SK-N-SH (cell line): ENCODE measurements around the gene EIF5B. TPM values are rescaled to one million over a fixed set of nuclear protein-coding genes. Genes with fewer than 3 reads are reported as not detected.

Experiments used
- CTCF ChIA-PET: fragments of 300-600, 350-600 bp; formaldehyde crosslinking; extraction: SDS; loops from one replicate; lab custom pipeline; 2021; lab: Yijun Ruan, JAX
- POLR2A ChIA-PET: fragments of 350-600 bp; sonication (Branson Sonifier 250); formaldehyde crosslinking; extraction: SDS; loops from one replicate; lab custom pipeline; 2020; ENCODE audit warnings: antibody characterized with exemption, inconsistent platforms; lab: Yijun Ruan, JAX
- DNase-seq: peaks from one replicate; pipeline ENCODE4 v3.0.0; 2012
- H2AFZ ChIP-seq: fragments of 200-600 bp; sonication (generic); 2 replicates; pipeline ENCODE4 v1.8.1; 2016; ENCODE audit warnings: antibody characterized with exemption, mild to moderate bottlenecking, low read depth
- H3F3A ChIP-seq: fragments of 200-600 bp; sonication (generic); replicated peaks from 2 replicates; pipeline ENCODE3; 2016; ENCODE audit warnings: antibody characterized with exemption, mild to moderate bottlenecking; ENCODE audit not compliant: insufficient read depth
- H3K27ac ChIP-seq, 2 experiments: fragments of 200-500 bp in 1 of 2; fragments of 200-600 bp in 1 of 2; sonication (Bioruptor generic) in 1 of 2; sonication (generic), shearing (Covaris generic) in 1 of 2; 2 replicates each; pipeline versions ENCODE4 v1.5.1 to v1.6.1; 2014 to 2016; ENCODE audit warnings: low read depth in 2 of 2, inconsistent platforms in 1 of 2, low read length in 1 of 2, mild to moderate bottlenecking in 1 of 2, mixed read lengths in 1 of 2
- H3K27me3 ChIP-seq: fragments of 200-600 bp; sonication (generic), shearing (Covaris generic); 2 replicates; pipeline ENCODE4 v1.6.1; 2016; ENCODE audit warnings: mixed run types; ENCODE audit not compliant: insufficient read depth
- H3K36me3 ChIP-seq, 2 experiments: fragments of 200-500 bp in 1 of 2; fragments of 200-600 bp in 1 of 2; sonication (Bioruptor generic) in 1 of 2; sonication (generic) in 1 of 2; replicated peaks in 1 of 2; 2 replicates each; pipeline versions ENCODE3 to v1.5.1; 2014 to 2016; ENCODE audit warnings: low read length in 1 of 2, mild to moderate bottlenecking in 1 of 2; ENCODE audit not compliant: insufficient read depth in 2 of 2, control insufficient read depth in 1 of 2
- H3K4me1 ChIP-seq, 2 experiments: fragments of 200-500 bp in 1 of 2; fragments of 200-600 bp in 1 of 2; sonication (Bioruptor generic) in 1 of 2; sonication (generic), shearing (Covaris generic) in 1 of 2; 2 replicates each; pipeline versions ENCODE4 v1.5.1 to v1.6.1; 2014 to 2016; ENCODE audit warnings: low read depth in 1 of 2, low read length in 1 of 2, mixed run types in 1 of 2; ENCODE audit not compliant: insufficient read depth in 2 of 2, control insufficient read depth in 1 of 2
- H3K4me2 ChIP-seq: fragments of 200-600 bp; sonication (generic), shearing (Covaris generic); 2 replicates; pipeline ENCODE4 v1.6.1; 2017; ENCODE audit warnings: mixed run types
- H3K4me3 ChIP-seq, 2 experiments: fragments of 200-500 bp in 1 of 2; fragments of 200-600 bp in 1 of 2; sonication (Bioruptor generic) in 1 of 2; sonication (generic), shearing (Covaris generic) in 1 of 2; 2 replicates each; pipeline versions ENCODE4 v1.5.1 to v1.8.1; 2014 to 2016; ENCODE audit warnings: low read depth in 2 of 2, inconsistent platforms in 1 of 2, low read length in 1 of 2, mild to moderate bottlenecking in 1 of 2, mixed read lengths in 1 of 2, moderate library complexity in 1 of 2
- H3K79me2 ChIP-seq: fragments of 200-600 bp; sonication (generic); 2 replicates; pipeline ENCODE4 v1.8.1; 2017; ENCODE audit warnings: mild to moderate bottlenecking; ENCODE audit not compliant: insufficient read depth
- H3K9ac ChIP-seq: fragments of 200-600 bp; sonication (generic); 2 replicates; pipeline ENCODE4 v1.6.1; 2017; ENCODE audit warnings: mixed run types
- H3K9me2 ChIP-seq: fragments of 200-600 bp; sonication (generic); 2 replicates; pipeline ENCODE4 v1.6.1; 2017; ENCODE audit warnings: mixed run types
- H3K9me3 ChIP-seq: fragments of 200-600 bp; sonication (generic); 2 replicates; pipeline ENCODE4 v1.6.1; 2017; ENCODE audit warnings: mixed run types, mild to moderate bottlenecking, moderate library complexity
- H4K20me1 ChIP-seq: fragments of 200-600 bp; sonication (generic); 2 replicates; pipeline ENCODE4 v1.6.1; 2017; ENCODE audit warnings: mild to moderate bottlenecking, mixed run types; ENCODE audit not compliant: insufficient read depth
- ELF1 ChIP-seq: IDR thresholded peaks from 2 replicates; pipeline ENCODE4 v1.4.0; 2012
- EP300 ChIP-seq, 2 experiments: IDR thresholded peaks; 2 replicates each; pipeline versions ENCODE4 v1.4.0 to v1.6.1; 2012; ENCODE audit warnings: borderline replicate concordance in 1 of 2, low read depth in 1 of 2, low read length in 1 of 2
- EZH2phosphoT487 ChIP-seq: fragments of 200-600 bp; sonication (generic); IDR thresholded peaks from 2 replicates; pipeline ENCODE4 v1.6.1; 2017; ENCODE audit warnings: low read depth, mixed run types, mild to moderate bottlenecking, antibody characterized with exemption, moderate library complexity, borderline replicate concordance
- FOSL2 ChIP-seq: IDR thresholded peaks from 2 replicates; pipeline ENCODE4 v1.4.0; 2012; ENCODE audit warnings: low read depth, mild to moderate bottlenecking, moderate library complexity, borderline replicate concordance
- FOXM1 ChIP-seq: IDR thresholded peaks from 2 replicates; pipeline ENCODE4 v1.4.0; 2012; ENCODE audit warnings: low read depth, mild to moderate bottlenecking
- GATA2 ChIP-seq: sonication (generic); formaldehyde crosslinking; IDR thresholded peaks from 2 replicates; pipeline ENCODE4 v1.5.0; 2020; ENCODE audit warnings: mild to moderate bottlenecking, missing genetic modification reagents
- JUND ChIP-seq: IDR thresholded peaks from 2 replicates; pipeline ENCODE4 v1.4.0; 2012
- NRF1 ChIP-seq: IDR thresholded peaks from 2 replicates; pipeline ENCODE4 v1.6.1; 2012; ENCODE audit warnings: low read depth, mild to moderate bottlenecking, low read length
- RCOR1 ChIP-seq: fragments of 150-350 bp; IDR thresholded peaks from 2 replicates; pipeline ENCODE4 v1.6.1; 2017; ENCODE audit warnings: antibody characterized with exemption, low read length
- TAF1 ChIP-seq: IDR thresholded peaks from 2 replicates; pipeline ENCODE4 v1.6.1; 2012; ENCODE audit warnings: low read depth, mild to moderate bottlenecking, low read length, moderate library complexity, borderline replicate concordance
- TEAD4 ChIP-seq: IDR thresholded peaks from 2 replicates; pipeline ENCODE4 v1.4.0; 2012; ENCODE audit warnings: mild to moderate bottlenecking, borderline replicate concordance; ENCODE audit not compliant: insufficient read depth
- WGBS: methylation state at CpG from one replicate; pipeline ENCODE4 v1.1.6; 2017; ENCODE audit warnings: low lambda C conversion rate; 5-methylcytosine and 5-hydroxymethylcytosine counted together
- polyA plus RNA-seq, 3 experiments: library from polyadenylated mRNA; depleted of rRNA; stranded (reverse); fragments of >200 nt; gene quantifications; 2 replicates each; pipeline ENCODE4 v1.2.3, GENCODE V29; 2012
- TF ChIP-seq, protein P1 (sequence below): fragments of 150-350 bp; IDR thresholded peaks from 2 replicates; pipeline ENCODE4 v1.6.1; 2016; ENCODE audit warnings: mild to moderate bottlenecking, low read depth, low read length
- TF ChIP-seq, protein P2 (sequence below): fragments of 200-600 bp; sonication (generic); IDR thresholded peaks from 2 replicates; pipeline ENCODE4 v1.6.1; 2017; ENCODE audit warnings: antibody characterized with exemption, mild to moderate bottlenecking, moderate library complexity
- TF ChIP-seq, protein P3 (sequence below): IDR thresholded peaks from 2 replicates; pipeline ENCODE4 v1.4.0; 2012; ENCODE audit warnings: low read depth

EIF5B gene
- polyA plus RNA-seq, 1 of the 3 experiments (the other 2 are of a cell fraction) = 9.8 TPM

DNA sequence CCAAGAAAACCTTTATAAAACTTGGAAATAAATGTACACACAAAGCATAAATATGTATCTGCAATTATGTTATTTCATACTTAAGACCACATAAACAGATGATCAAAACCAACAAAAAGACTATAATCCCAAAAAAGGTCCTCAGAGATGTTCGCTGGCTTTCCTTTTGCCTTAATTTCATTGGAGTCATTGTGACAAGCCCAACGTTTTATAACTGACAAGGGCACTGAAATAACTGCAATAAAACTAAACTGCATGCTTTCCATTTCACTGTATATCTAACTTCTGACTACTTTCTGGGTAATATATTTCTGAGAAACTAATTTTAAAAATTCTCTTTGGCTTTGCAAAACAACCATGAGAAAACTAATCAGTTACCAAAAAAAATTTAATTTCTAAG, 96.2 kb downstream of the EIF5B start:
- Histone ChIP-seq H3K9ac (no peak overlapping the region), H3K4me1 (no peaks in the 10 kb centered on the region), H3K4me2 (no peak overlapping the region), H3K4me3 (no peak overlapping the region), H3F3A (no peaks in the 10 kb centered on the region), H3K9me3 (no peaks in the 10 kb centered on the region), H3K79me2 (peaks cover 20% of the 10 kb centered on the region), H2AFZ (no peak overlapping the region), H3K27ac (no peak overlapping the region), H3K9me2 (no peaks in the 10 kb centered on the region), H3K36me3 (peaks cover 60 to 70% of the 10 kb centered on the region in 2 experiments), H3K27me3 (no peaks in the 10 kb centered on the region), H4K20me1 (no peaks in the 10 kb centered on the region)
- DNase-seq = no peak
- 88% methylated on average over 2 of the region's 2 CpGs for WGBS
- POLR2A ChIA-PET = no interaction called here
- CTCF ChIA-PET = no interaction called here
- TF ChIP-seq FOSL2 (no peak), RCOR1 (no peak), EZH2phosphoT487 (no peak), NRF1 (no peak), EP300 (IDR thresholded peaks at IDR 0.05; ENCODE audit: borderline replicate concordance in 1 of 2, low read depth in 1 of 2, low read length in 1 of 2) (no peak), ELF1 (no peak), GATA2 (CRISPR knock-in tag) (no peak), JUND (no peak), TAF1 (no peak), TEAD4 (no peak)
- TF ChIP-seq, protein P1, sequence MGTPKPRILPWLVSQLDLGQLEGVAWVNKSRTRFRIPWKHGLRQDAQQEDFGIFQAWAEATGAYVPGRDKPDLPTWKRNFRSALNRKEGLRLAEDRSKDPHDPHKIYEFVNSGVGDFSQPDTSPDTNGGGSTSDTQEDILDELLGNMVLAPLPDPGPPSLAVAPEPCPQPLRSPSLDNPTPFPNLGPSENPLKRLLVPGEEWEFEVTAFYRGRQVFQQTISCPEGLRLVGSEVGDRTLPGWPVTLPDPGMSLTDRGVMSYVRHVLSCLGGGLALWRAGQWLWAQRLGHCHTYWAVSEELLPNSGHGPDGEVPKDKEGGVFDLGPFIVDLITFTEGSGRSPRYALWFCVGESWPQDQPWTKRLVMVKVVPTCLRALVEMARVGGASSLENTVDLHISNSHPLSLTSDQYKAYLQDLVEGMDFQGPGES = no peak
- TF ChIP-seq, protein P2, sequence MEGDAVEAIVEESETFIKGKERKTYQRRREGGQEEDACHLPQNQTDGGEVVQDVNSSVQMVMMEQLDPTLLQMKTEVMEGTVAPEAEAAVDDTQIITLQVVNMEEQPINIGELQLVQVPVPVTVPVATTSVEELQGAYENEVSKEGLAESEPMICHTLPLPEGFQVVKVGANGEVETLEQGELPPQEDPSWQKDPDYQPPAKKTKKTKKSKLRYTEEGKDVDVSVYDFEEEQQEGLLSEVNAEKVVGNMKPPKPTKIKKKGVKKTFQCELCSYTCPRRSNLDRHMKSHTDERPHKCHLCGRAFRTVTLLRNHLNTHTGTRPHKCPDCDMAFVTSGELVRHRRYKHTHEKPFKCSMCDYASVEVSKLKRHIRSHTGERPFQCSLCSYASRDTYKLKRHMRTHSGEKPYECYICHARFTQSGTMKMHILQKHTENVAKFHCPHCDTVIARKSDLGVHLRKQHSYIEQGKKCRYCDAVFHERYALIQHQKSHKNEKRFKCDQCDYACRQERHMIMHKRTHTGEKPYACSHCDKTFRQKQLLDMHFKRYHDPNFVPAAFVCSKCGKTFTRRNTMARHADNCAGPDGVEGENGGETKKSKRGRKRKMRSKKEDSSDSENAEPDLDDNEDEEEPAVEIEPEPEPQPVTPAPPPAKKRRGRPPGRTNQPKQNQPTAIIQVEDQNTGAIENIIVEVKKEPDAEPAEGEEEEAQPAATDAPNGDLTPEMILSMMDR = no peak

DNA sequence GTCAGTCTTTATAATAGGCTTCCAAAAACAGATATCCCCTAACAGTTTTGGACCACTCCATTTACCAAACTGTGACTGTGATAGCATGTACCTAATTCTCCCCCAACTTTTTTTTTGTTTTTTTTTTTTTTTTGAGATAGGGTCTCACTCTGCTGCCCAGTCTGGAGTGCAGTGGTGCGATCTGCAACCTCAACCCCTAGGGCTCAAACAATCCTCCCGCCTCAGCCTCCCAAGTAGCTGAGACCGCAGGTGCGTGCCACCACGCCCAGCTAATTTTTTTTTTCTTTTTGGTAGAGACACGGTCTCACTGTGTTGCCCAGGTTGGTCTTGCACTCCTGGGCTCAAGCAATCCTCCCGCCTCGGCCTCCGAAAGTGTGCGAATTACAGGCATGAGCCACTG, 99.7 kb downstream of the EIF5B start:
- Histone ChIP-seq H3K9ac (no peak overlapping the region), H3K9me2 (no peaks in the 10 kb centered on the region), H3K9me3 (no peaks in the 10 kb centered on the region), H3K4me1 (no peaks in the 10 kb centered on the region; a peak in 1 of 4 replicates), H3K27me3 (no peaks in the 10 kb centered on the region), H2AFZ (no peak overlapping the region), H3K4me2 (no peak overlapping the region), H3F3A (no peaks in the 10 kb centered on the region), H3K4me3 (no peak overlapping the region), H3K36me3 (peaks cover 60 to 66% of the 10 kb centered on the region in 2 experiments), H3K27ac (no peak overlapping the region), H4K20me1 (no peaks in the 10 kb centered on the region), H3K79me2 (peaks cover 10% of the 10 kb centered on the region)
- TF ChIP-seq, protein P1 = no peak
- no peak for TF ChIP-seq TEAD4
- TF ChIP-seq NRF1 = no peak
- no peak for TF ChIP-seq FOXM1
- TF ChIP-seq, protein P3, sequence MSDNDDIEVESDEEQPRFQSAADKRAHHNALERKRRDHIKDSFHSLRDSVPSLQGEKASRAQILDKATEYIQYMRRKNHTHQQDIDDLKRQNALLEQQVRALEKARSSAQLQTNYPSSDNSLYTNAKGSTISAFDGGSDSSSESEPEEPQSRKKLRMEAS = no peak
- WGBS = 98% methylated on average over 10 of the region's 10 CpGs
- CTCF ChIA-PET = interaction anchor here (1.1 kb wide), 1 partner anchor 9 kb away, joined by 3 read pairs; no protein-coding TSS in a partner anchor
- POLR2A ChIA-PET = no interaction called here
- DNase-seq = no peak
